ENCODE measurements around the gene INPP4A.

- TF ChIP-seq POLR2A (IDR thresholded peaks at IDR 0.05), result no peak
- TF ChIP-seq, protein P1, sequence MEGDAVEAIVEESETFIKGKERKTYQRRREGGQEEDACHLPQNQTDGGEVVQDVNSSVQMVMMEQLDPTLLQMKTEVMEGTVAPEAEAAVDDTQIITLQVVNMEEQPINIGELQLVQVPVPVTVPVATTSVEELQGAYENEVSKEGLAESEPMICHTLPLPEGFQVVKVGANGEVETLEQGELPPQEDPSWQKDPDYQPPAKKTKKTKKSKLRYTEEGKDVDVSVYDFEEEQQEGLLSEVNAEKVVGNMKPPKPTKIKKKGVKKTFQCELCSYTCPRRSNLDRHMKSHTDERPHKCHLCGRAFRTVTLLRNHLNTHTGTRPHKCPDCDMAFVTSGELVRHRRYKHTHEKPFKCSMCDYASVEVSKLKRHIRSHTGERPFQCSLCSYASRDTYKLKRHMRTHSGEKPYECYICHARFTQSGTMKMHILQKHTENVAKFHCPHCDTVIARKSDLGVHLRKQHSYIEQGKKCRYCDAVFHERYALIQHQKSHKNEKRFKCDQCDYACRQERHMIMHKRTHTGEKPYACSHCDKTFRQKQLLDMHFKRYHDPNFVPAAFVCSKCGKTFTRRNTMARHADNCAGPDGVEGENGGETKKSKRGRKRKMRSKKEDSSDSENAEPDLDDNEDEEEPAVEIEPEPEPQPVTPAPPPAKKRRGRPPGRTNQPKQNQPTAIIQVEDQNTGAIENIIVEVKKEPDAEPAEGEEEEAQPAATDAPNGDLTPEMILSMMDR (IDR thresholded peaks at IDR 0.05), result no peak
Measured at GRCh38 chr2:98552499-98553179, 108.0 kb downstream of the INPP4A start.
